Stimulated activated CD8-positive, alpha-beta memory T cell treated with anti-CD3 and anti-CD28 coated beads, Interleukin-2, amount 100 ng/mL, for 1 hour (primary cell): ENCODE data around the gene C20orf173.
"Not testable (repeated sequence)": the region's sequence is repeated elsewhere in the genome, so short reads cannot be mapped to it uniquely, and the experiment has no call there.

Experiments
- DNase-seq, 2 donors: peaks; one replicate each; pipeline ENCODE4 v3.0.0-alpha.2; 2020; ENCODE audit warnings: low read depth in 2 of 2

Gene C20orf173

GRCh38 chr20:35546127-35546526 lies 16.7 kb upstream of the C20orf173 start:
- DNase-seq = no peak

DNA sequence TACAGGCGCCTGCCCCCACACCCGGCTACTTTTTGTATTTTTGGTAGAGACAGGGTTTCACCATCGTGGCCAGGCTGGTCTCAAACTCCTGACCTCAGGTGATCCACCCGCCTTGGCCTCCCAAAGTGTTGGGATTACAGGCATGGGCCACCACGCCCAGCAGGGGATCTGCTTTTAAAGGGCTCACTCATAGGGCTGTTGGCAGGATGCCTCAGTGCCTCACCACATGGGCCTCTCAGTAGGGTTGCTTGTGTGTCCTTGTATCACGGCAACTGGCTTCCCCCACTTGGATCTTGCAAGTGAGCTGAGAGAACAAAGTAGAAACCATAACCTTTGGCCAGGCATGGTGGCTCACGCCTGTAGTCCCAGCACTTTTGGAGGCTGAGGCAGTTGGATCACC lies 15.5 kb upstream of the C20orf173 start:
- DNase-seq = not testable (repeated sequence)

DNA sequence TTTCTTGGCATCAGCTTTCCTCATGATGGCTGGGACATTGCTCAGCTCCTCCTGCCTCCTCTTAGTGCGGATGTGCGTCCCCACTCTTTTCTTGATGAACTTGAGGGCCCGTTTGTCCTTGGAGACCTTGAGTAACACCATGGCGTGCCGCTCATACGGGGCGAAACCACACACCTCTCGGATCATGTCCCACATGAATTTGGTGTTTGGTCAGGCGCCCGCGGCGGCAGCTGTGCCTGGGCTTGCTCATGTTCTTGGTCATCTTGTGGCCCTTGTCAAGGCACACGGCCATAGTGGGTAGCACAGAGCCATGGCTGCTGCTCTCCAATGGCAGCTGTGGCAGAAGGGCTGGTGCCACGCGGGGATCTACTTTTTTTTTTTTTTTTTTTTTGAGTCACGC lies 15.0 kb upstream of the C20orf173 start:
- no peak for DNase-seq

GRCh38 chr20:35542990-35543389 lies 13.5 kb upstream of the C20orf173 start:
- no peak for DNase-seq

DNA sequence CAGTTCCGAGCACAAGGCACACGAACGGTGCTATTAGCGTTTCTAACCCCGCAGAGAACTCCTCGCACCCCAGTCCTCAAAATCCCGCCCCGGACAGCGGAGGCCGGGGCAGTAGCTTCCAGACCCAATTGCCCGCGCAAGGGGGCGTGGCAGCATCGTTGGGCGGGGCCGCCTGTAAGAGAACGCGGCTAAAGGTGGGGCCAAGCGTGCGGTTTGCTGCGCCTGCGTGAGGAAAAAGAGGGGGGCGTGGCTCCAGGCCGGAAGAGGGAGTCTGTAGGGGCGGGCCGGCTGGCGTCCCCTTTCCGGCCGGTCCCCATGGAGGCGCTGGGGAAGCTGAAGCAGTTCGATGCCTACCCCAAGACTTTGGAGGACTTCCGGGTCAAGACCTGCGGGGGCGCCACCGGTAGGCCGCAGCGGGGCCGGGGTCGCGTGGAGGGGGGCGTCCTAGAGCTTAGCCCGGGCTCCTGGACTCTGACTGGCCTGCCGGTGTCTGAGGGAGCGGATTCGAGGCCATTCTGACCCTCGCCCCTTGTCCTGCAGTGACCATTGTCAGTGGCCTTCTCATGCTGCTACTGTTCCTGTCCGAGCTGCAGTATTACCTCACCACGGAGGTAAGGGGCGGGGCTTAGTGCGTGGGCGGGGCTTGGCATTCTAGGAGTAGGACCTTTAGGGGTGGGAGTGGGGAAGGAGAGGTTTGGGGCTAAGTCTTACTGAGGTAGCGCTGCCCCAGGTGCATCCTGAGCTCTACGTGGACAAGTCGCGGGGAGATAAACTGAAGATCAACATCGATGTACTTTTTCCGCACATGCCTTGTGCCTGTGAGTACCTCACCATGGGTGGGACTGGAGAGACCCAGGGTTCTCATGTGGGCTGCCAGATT lies 12.6 kb upstream of the C20orf173 start, which contains the start of gene ERGIC3:
ERGIC3 (plus strand) TSS at position 296 of the 880 bp plus-strand sequence; CDS start at position 316, 20 bp downstream.
- peak; percentile 94 to 95 for DNase-seq

GRCh38 chr20:35541118-35541782 lies 11.8 kb upstream of the C20orf173 start:
- no peak for DNase-seq

- no peak for DNase-seq
These were observed 10.3 kb upstream of the C20orf173 start for GRCh38 chr20:35539756-35540212.

DNA sequence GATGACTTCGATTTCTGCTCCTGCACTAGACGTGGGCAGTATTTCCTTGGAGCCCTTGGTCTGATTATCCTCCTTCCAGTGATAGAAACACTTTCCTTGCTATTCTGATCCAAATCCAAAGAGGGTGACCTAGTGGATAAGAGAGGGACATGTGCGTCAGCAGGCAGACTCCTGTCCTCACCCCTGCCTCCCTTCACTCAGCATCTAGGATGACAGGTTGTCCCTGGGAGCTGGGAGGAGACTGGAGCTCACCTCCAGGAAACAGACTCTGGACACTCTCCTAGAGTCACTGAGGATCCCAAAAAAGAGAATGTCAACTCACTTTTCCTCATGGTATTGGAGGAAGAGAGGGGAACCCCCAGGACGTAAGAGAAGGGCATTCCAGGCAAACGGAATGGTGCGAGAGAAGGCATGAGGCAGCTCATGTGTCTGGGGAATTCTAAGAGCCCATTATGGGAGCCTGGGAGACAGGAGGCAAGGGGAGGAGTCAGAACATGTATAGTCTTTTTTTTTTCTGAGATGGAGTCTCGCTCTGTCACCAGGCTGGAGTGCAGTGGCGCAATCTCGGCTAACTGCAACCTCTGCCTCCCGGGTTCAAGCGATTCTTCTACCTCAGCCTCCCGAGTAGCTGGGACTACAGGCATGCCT lies 2.2 kb downstream of the C20orf173 start:
- no peak for DNase-seq

GRCh38 chr20:35525639-35526038 lies 3.8 kb downstream of the C20orf173 start:
- no peak for DNase-seq

GRCh38 chr20:35523298-35523888 lies 6.1 kb downstream of the C20orf173 start:
- no peak for DNase-seq

GRCh38 chr20:35518955-35519354 lies 10.5 kb downstream of the C20orf173 start:
- DNase-seq = no peak

DNA sequence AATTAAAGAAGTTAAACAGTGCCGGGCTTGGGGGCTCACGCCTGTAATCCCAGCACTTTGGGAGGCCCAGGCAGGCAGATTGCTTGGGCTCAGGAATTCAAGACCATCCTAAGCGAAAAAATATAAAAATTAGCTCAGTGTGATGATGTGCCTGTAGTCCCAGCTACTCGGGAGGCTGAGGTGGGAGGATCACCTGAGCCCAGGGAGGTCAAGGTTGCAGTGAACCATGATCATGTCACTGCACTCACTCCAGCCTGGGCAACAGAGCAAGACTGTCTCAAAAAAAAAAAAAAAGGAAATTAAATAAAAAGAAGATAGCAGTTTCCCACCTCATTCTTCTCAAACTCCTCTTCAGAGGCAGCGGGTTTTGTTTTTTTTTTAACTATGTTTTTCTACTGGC lies 11.7 kb downstream of the C20orf173 start:
- DNase-seq = not testable (repeated sequence)

DNA sequence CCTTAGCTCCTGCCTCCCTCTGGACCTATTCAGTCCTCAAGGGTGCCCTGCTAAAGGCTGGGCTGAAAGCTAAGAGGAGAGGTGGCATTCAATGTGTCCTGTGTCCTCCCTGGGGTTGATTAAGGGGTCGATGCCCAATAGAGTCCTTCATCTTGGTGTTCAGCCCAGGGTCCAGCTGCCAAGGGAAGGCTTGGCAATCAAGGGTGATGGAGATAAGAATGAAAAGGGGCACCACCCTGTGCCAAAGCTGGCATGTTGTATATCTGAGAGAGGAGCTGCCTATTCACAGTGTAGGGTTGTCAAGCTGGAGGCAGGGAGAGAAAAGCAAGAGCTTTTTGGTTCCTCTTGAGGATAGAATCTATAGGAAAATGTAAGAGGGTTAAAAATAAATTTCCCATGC lies 12.3 kb downstream of the C20orf173 start:
- DNase-seq = no peak

DNA sequence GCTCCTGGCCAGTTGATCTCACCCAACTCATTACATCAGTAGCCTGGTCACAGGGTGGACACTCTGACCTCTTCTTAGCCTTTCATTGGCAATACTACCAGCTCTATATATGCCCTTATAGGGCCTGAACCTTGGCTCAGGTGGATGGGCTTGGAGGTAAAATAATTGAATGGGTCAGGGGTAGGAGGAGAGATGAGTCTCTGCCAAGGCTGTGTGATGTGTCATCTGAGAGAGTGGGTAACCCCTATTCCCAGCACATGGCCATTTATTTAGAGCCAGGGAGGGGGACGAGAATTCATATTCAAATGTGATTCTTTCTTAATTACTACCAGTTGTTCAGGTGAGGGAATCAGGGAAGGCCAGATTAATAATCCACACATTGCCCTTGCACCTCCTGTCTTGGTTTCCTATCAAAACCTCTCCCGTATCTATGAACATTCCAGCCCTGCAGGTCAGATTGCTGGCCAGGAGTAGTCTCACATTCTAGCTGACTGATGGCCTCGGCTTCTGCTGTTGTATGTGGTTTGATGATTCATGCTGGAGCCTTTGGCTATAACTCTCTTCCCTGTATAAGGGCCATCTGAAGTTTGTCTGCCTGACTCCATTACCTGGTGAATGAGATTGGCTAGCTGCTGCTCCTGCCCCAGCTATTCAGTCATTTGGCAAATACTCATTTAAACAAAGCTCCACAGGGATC lies 13.4 kb downstream of the C20orf173 start:
- DNase-seq = no peak

DNA sequence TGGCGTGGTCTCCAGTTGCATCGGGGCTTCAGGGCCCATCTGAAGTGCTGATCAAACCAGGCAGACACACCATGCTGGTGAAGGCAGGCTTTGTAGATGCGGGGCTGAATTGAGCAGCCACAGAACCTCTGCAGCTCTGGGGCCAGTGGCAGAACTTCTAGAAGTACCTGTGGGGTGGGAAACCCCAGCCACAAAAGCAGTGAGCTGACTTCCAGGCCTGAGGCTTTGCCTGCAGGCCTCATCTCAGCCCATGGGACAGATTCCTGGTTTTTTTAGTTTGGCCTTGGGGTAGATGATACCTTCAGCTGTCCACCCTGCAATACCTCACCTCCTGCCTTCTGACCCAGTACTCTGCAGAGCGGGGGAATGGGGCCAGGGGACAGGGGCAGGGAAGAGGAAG lies 14.1 kb downstream of the C20orf173 start:
- DNase-seq = no peak

DNA sequence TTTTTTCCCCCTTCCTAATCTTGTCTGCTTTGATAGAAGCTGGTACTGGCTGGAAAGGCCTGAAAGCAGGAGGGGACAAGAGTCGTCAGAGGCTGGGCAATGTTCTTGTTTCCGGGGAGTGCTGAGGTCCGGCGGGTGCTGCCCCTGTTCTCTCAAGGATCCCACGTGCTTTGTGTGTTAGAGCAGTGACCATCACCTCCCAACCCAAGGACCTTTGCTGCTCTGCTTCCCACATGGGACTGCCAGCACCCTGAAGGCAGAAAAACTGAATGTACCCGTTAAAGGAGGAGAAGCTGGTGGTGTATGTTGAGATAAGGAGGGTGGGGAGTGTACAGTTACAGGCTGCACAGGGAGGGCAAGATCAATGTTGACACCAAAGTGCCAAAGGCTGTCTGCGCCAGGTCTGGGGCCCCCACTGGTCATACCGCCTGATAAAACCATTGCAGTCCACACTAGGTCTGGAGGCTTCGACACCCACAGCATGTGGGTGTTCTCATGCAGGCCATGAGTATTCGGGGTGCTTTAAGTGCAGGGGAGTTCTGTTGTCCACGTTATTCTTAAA lies 15.0 kb downstream of the C20orf173 start:
- no peak for DNase-seq

DNA sequence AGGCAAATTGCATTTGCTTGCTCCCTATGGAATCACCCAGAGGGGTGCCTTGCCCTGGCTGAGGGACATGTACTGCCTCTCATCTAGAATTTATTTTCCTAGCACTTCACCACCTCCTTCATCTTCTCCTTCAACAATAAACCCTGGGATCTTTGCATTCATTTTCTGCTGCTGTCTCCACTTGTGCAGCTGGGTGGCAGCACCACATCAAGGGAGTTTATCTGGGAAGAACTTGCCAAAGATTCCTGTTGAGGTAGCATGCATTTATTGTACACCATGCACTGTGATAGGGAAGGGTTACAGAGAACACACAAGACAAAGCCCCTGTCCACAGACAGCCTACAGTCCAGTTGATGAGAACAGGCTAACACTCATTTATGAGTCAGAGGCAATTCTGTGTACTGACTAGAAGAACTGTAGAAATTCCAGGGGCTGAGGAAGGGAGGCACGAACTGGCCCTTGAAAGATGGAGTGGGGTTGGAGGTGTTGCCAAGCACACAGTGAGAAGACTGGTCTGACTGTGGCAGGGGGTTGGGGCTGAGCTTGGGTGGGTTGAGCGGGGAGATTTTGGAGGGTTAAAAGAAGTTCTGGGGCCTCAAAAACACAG lies 17.5 kb downstream of the C20orf173 start:
- DNase-seq = no peak

GRCh38 chr20:35510951-35511735 lies 18.3 kb downstream of the C20orf173 start:
- no peak for DNase-seq

DNA sequence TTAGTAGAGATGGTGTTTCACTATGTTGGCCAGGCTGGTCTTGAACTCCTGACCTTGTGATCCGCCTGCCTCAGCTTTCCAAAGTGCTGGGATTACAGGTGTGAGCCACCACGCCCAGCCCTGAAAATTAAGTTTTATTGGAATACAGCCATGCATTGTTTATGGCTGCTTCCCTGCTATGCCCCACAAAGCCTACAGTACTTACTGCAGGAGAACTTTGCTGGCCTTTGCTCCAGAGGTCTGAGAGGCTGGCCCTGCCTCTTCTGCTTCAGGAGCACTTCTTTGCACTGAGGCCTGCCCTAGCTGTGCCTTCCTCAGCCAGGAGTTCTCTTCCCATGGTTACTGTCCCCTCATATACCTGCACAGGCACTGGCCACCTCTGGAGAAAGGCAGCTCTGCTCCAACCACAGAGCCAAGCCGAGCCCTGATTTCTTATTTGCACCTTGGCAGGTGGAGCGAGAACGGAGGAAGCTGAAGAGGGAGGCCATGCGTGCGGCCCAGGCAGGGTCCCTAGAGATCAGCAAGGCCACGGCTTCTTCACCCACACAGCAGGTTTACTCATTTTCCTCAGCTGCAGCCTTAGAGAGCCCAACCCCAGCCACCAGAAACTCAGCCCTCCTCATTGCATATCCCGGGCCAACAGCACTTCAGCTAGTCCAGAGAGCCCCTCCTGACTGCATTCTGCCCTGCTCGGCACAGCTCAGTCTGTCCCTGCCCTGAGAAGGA lies 20.8 kb downstream of the C20orf173 start:
- no peak for DNase-seq
